Measurements from ENCODE around the gene NRIP3.
A peak's percentile ranks its signal among the peaks of the same experiment; 100 is the strongest.
"Not testable (repeated sequence)": the region's sequence is repeated elsewhere in the genome, so short reads cannot be mapped to it uniquely, and the experiment has no call there.

Gene NRIP3

GRCh38 chr11:8989453-8989852, 14.3 kb downstream of the NRIP3 start:
- Histone ChIP-seq H3K36me3 (ENCODE audit: control insufficient read depth, insufficient read depth, low read length, severe bottlenecking) (no peaks in the 10 kb centered on the region), H3K27me3 (replicated peaks; ENCODE audit: control insufficient read depth, insufficient read depth, low read length) (no peaks in the 10 kb centered on the region), H3K4me3 (ENCODE audit: low read length) (peak overlapping the region; percentile 2), H3K9me3 (ENCODE audit: control insufficient read depth, low read length) (no peaks in the 10 kb centered on the region), H3K4me1 (ENCODE audit: control insufficient read depth, insufficient read depth, low read length) (peaks cover 18% of the 10 kb centered on the region), H3K9ac (ENCODE audit: low read length) (peak overlapping the region; percentile 0)
- peak; percentile 59 for DNase-seq (ENCODE audit: low read depth)

GRCh38 chr11:8988329-8989234, 15.2 kb downstream of the NRIP3 start:
- peak; percentile 40 for DNase-seq (ENCODE audit: low read depth)
- no peaks in the 10 kb centered on the region for H3K9me3 ChIP-seq (ENCODE audit: control insufficient read depth, low read length)
- H3K9ac ChIP-seq (ENCODE audit: low read length), result no peak overlapping the region
- no peaks in the 10 kb centered on the region for H3K27me3 ChIP-seq (replicated peaks; ENCODE audit: control insufficient read depth, insufficient read depth, low read length)
- H3K4me1 ChIP-seq (ENCODE audit: control insufficient read depth, insufficient read depth, low read length), result peaks cover 18% of the 10 kb centered on the region
- H3K36me3 ChIP-seq (ENCODE audit: control insufficient read depth, insufficient read depth, low read length, severe bottlenecking), result no peaks in the 10 kb centered on the region
- H3K4me3 ChIP-seq (ENCODE audit: low read length), result no peak overlapping the region

- Histone ChIP-seq H3K9me3 (ENCODE audit: control insufficient read depth, low read length) (no peaks in the 10 kb centered on the region), H3K27me3 (replicated peaks; ENCODE audit: control insufficient read depth, insufficient read depth, low read length) (no peaks in the 10 kb centered on the region), H3K4me1 (ENCODE audit: control insufficient read depth, insufficient read depth, low read length) (peaks cover 18% of the 10 kb centered on the region), H3K4me3 (ENCODE audit: low read length) (no peak overlapping the region), H3K9ac (ENCODE audit: low read length) (no peak overlapping the region), H3K36me3 (ENCODE audit: control insufficient read depth, insufficient read depth, low read length, severe bottlenecking) (no peaks in the 10 kb centered on the region)
- no peak for DNase-seq (ENCODE audit: low read depth)
These were observed 16.4 kb downstream of the NRIP3 start for GRCh38 chr11:8987446-8987845.

GRCh38 chr11:8986772-8987171, 17.0 kb downstream of the NRIP3 start:
- H3K4me1 ChIP-seq (ENCODE audit: control insufficient read depth, insufficient read depth, low read length), result peaks cover 18% of the 10 kb centered on the region
- H3K27me3 ChIP-seq (replicated peaks; ENCODE audit: control insufficient read depth, insufficient read depth, low read length); H3K4me3 ChIP-seq (ENCODE audit: low read length); H3K9me3 ChIP-seq (ENCODE audit: control insufficient read depth, low read length); DNase-seq (ENCODE audit: low read depth); H3K36me3 ChIP-seq (ENCODE audit: control insufficient read depth, insufficient read depth, low read length, severe bottlenecking); H3K9ac ChIP-seq (ENCODE audit: low read length): not testable (repeated sequence)

GRCh38 chr11:8985462-8985861, 18.3 kb downstream of the NRIP3 start:
- Histone ChIP-seq H3K9ac (ENCODE audit: low read length) (no peak overlapping the region), H3K27me3 (replicated peaks; ENCODE audit: control insufficient read depth, insufficient read depth, low read length) (no peaks in the 10 kb centered on the region), H3K36me3 (ENCODE audit: control insufficient read depth, insufficient read depth, low read length, severe bottlenecking) (no peaks in the 10 kb centered on the region), H3K9me3 (ENCODE audit: control insufficient read depth, low read length) (no peaks in the 10 kb centered on the region), H3K4me1 (ENCODE audit: control insufficient read depth, insufficient read depth, low read length) (peaks cover 18% of the 10 kb centered on the region), H3K4me3 (ENCODE audit: low read length) (no peak overlapping the region)
- no peak for DNase-seq (ENCODE audit: low read depth)

GRCh38 chr11:8983552-8983951, 20.2 kb downstream of the NRIP3 start:
- H3K4me1 ChIP-seq (ENCODE audit: control insufficient read depth, insufficient read depth, low read length), result peaks cover under 1% of the 10 kb centered on the region
- no peak for DNase-seq (ENCODE audit: low read depth)
- H3K4me3 ChIP-seq (ENCODE audit: low read length), result no peak overlapping the region
- H3K27me3 ChIP-seq (replicated peaks; ENCODE audit: control insufficient read depth, insufficient read depth, low read length), result no peaks in the 10 kb centered on the region
- H3K9me3 ChIP-seq (ENCODE audit: control insufficient read depth, low read length), result no peaks in the 10 kb centered on the region
- H3K9ac ChIP-seq (ENCODE audit: low read length), result no peak overlapping the region
- H3K36me3 ChIP-seq (ENCODE audit: control insufficient read depth, insufficient read depth, low read length, severe bottlenecking), result no peaks in the 10 kb centered on the region

- Histone ChIP-seq H3K4me3 (ENCODE audit: low read length) (no peak overlapping the region), H3K4me1 (ENCODE audit: control insufficient read depth, insufficient read depth, low read length) (no peaks in the 10 kb centered on the region), H3K9me3 (ENCODE audit: control insufficient read depth, low read length) (no peaks in the 10 kb centered on the region), H3K36me3 (ENCODE audit: control insufficient read depth, insufficient read depth, low read length, severe bottlenecking) (no peaks in the 10 kb centered on the region), H3K27me3 (replicated peaks; ENCODE audit: control insufficient read depth, insufficient read depth, low read length) (no peaks in the 10 kb centered on the region), H3K9ac (ENCODE audit: low read length) (no peak overlapping the region)
- no peak for DNase-seq (ENCODE audit: low read depth)
These were observed 23.3 kb downstream of the NRIP3 start for GRCh38 chr11:8980485-8980884.

GRCh38 chr11:8979365-8979764, 24.4 kb downstream of the NRIP3 start:
- not testable (repeated sequence) for H3K4me1 ChIP-seq (ENCODE audit: control insufficient read depth, insufficient read depth, low read length); H3K9me3 ChIP-seq (ENCODE audit: control insufficient read depth, low read length); H3K4me3 ChIP-seq (ENCODE audit: low read length); H3K36me3 ChIP-seq (ENCODE audit: control insufficient read depth, insufficient read depth, low read length, severe bottlenecking); DNase-seq (ENCODE audit: low read depth); H3K27me3 ChIP-seq (replicated peaks; ENCODE audit: control insufficient read depth, insufficient read depth, low read length); H3K9ac ChIP-seq (ENCODE audit: low read length)

GRCh38 chr11:8973121-8973520, 30.7 kb downstream of the NRIP3 start:
- Histone ChIP-seq H3K9ac (ENCODE audit: low read length) (no peak overlapping the region), H3K4me3 (ENCODE audit: low read length) (no peak overlapping the region), H3K36me3 (ENCODE audit: control insufficient read depth, insufficient read depth, low read length, severe bottlenecking) (no peaks in the 10 kb centered on the region), H3K9me3 (ENCODE audit: control insufficient read depth, low read length) (no peaks in the 10 kb centered on the region), H3K27me3 (replicated peaks; ENCODE audit: control insufficient read depth, insufficient read depth, low read length) (no peaks in the 10 kb centered on the region), H3K4me1 (ENCODE audit: control insufficient read depth, insufficient read depth, low read length) (peaks cover 3% of the 10 kb centered on the region)
- no peak for DNase-seq (ENCODE audit: low read depth)

- H3K9ac ChIP-seq (ENCODE audit: low read length), result no peak overlapping the region
- no peaks in the 10 kb centered on the region for H3K36me3 ChIP-seq (ENCODE audit: control insufficient read depth, insufficient read depth, low read length, severe bottlenecking)
- H3K9me3 ChIP-seq (ENCODE audit: control insufficient read depth, low read length), result no peaks in the 10 kb centered on the region
- H3K4me1 ChIP-seq (ENCODE audit: control insufficient read depth, insufficient read depth, low read length), result peaks cover 3% of the 10 kb centered on the region
- no peak overlapping the region for H3K4me3 ChIP-seq (ENCODE audit: low read length)
- no peaks in the 10 kb centered on the region for H3K27me3 ChIP-seq (replicated peaks; ENCODE audit: control insufficient read depth, insufficient read depth, low read length)
- DNase-seq (ENCODE audit: low read depth), result no peak
These were observed 31.9 kb downstream of the NRIP3 start for GRCh38 chr11:8971924-8972316.

GRCh38 chr11:8971196-8971923, 32.4 kb downstream of the NRIP3 start:
- Histone ChIP-seq H3K9ac (ENCODE audit: low read length) (no peak overlapping the region), H3K4me3 (ENCODE audit: low read length) (no peak overlapping the region), H3K9me3 (ENCODE audit: control insufficient read depth, low read length) (no peaks in the 10 kb centered on the region), H3K27me3 (replicated peaks; ENCODE audit: control insufficient read depth, insufficient read depth, low read length) (no peaks in the 10 kb centered on the region), H3K36me3 (ENCODE audit: control insufficient read depth, insufficient read depth, low read length, severe bottlenecking) (no peaks in the 10 kb centered on the region), H3K4me1 (ENCODE audit: control insufficient read depth, insufficient read depth, low read length) (peaks cover 3% of the 10 kb centered on the region)
- peak; percentile 59 for DNase-seq (ENCODE audit: low read depth)
